Tibial nerve (tissue), 4 donors: ENCODE data around the gene ZNF616. TPM values are rescaled to one million over a fixed set of nuclear protein-coding genes. Genes with fewer than 3 reads are reported as not detected.

Source experiments
- DNase-seq, 2 donors: peaks; one replicate each; pipeline ENCODE4 v3.0.0-alpha.2; 2019; ENCODE audit warnings: low spot score in 2 of 2
- H3K27ac ChIP-seq, 4 donors: fragments of 200-600 bp; sonication (generic) in 3 of 4; one replicate each; pipeline ENCODE4 v1.5.1; 2017 to 2019; ENCODE audit warnings: mild to moderate bottlenecking in 1 of 4
- H3K27me3 ChIP-seq, 2 donors: fragments of 200-600 bp; sonication (generic) in 1 of 2; one replicate each; pipeline versions ENCODE4 v1.5.1 to v1.6.0; 2017 to 2019
- H3K36me3 ChIP-seq, 3 donors: fragments of 200-600 bp; sonication (generic); one replicate each; pipeline ENCODE4 v1.5.1; 2018 to 2019
- H3K4me1 ChIP-seq, 4 donors: fragments of 200-600 bp; sonication (generic) in 3 of 4; one replicate each; pipeline ENCODE4 v1.5.1; 2017 to 2019
- H3K4me3 ChIP-seq, 4 donors: fragments of 200-600 bp; sonication (generic) in 3 of 4; one replicate each; pipeline ENCODE4 v1.5.1; 2017 to 2019; ENCODE audit warnings: mild to moderate bottlenecking in 1 of 4, moderate library complexity in 1 of 4
- H3K9me3 ChIP-seq, 4 donors: fragments of 200-600 bp; sonication (generic) in 3 of 4; one replicate each; pipeline ENCODE4 v1.5.1; 2017 to 2019
- CTCF ChIP-seq, 5 experiments: fragments of 200-600 bp in 3 of 5; fragments of 450-650 bp in 2 of 5; sonication (generic) in 3 of 5; IDR thresholded peaks; one replicate each; pipeline ENCODE4 v1.5.1; 2016 to 2019; ENCODE audit warnings: antibody characterized with exemption in 5 of 5, mild to moderate bottlenecking in 3 of 5, moderate library complexity in 2 of 5
- EP300 ChIP-seq, 2 donors: sonication (generic); formaldehyde crosslinking; IDR thresholded peaks; one replicate each; pipeline ENCODE4 v1.6.1; 2017; ENCODE audit warnings: antibody characterized with exemption in 2 of 2, mild to moderate bottlenecking in 1 of 2
- POLR2A ChIP-seq, 2 donors: fragments of 450-650 bp; IDR thresholded peaks; one replicate each; pipeline ENCODE4 v1.6.1; 2017; ENCODE audit warnings: antibody characterized with exemption in 2 of 2, mild to moderate bottlenecking in 2 of 2, moderate library complexity in 2 of 2
- WGBS, 2 donors: methylation state at CpG; one replicate each; pipeline ENCODE4 v1.1.5; 2018; 5-methylcytosine and 5-hydroxymethylcytosine counted together
- total RNA-seq, 4 donors: library from RNA; depleted of rRNA; stranded (reverse); fragments of >200 nt; gene quantifications; one replicate each; pipeline ENCODE4 v1.1.0, GENCODE V29; 2016

ZNF616 gene
- total RNA-seq, 4 donors from 2014 or later, result 5.4 to 18.0 (median 8.7) TPM

- TF ChIP-seq CTCF (IDR thresholded peaks at IDR 0.05) (no peak), EP300 (IDR thresholded peaks at IDR 0.05) (no peak), POLR2A (IDR thresholded peaks at IDR 0.05) (no peak)
- peaks cover 0 to 23% (median 4%) of the 10 kb centered on the region in 3 donors for H3K36me3 ChIP-seq
- no peaks in the 10 kb centered on the region for H3K27me3 ChIP-seq
- peak overlapping the region in 2 of 4 donors; percentile 87 to 92 for H3K27ac ChIP-seq
- H3K9me3 ChIP-seq, result no peaks in the 10 kb centered on the region
- peaks cover 0 to 22% (median 8%) of the 10 kb centered on the region in 4 donors for H3K4me1 ChIP-seq
- no peak for DNase-seq
- WGBS, 2 donors, result 100% methylated on average over 1 of the region's 1 CpG
- peak overlapping the region in 1 of 4 donors; percentile 83 for H3K4me3 ChIP-seq
These were observed 32.6 kb upstream of the ZNF616 start for GRCh38 chr19:52172347-52172746.

DNA sequence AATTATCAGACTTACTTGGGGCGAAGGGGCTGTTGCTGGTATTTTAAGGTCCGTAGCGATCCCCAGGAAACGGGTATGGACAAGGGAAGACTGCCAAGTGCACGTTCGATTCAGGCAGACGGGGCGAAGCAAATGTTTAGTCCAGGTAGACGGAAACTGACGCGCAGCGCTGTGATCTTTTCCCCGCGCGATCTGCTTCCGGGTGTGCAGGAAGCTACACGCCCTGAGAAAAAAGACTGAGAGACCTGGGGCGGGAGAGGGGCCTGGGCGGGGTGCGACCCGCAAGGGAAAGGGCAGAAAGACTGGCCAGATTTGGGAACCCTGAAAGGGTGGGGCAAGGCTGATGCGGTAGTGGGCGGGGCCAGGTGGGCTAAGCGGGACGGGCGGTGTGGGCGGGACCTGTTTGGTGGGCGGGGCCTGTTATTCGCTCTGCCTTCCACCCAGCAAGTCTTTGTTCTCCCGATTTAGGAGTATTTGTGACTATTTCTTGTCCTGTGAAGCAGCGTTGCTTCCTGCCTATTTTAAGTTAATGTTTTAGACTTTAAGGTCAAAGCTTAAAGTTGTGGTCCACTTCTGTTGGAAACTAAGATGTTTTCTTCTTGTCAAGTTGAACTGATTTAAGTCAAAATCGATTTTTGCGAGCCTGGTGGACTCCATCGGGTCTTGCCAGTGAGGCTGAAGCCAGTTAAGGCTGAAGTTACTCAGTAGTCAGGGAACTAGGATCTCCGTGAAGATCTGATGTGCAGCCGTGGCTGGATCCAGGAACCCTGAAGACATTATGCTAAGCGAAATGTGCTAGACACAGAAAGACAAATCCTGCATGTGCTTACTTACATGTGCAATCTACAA lies 31.8 kb upstream of the ZNF616 start, which contains the start of gene ZNF836:
Gene ZNF836, minus strand, starts transcription at position 301 of the 849 bp plus-strand sequence. CDS start 3,549 bp downstream, outside the sequence.
- Histone ChIP-seq H3K9me3 (no peaks in the 10 kb centered on the region), H3K4me1 (peaks cover 0 to 22% (median 8%) of the 10 kb centered on the region in 4 donors), H3K27ac (peak within 1 kb of the TSS; percentile 80 to 92 (median 85)), H3K4me3 (peak within 1 kb of the TSS; percentile 64 to 83 (median 68)), H3K27me3 (no peaks in the 10 kb centered on the region), H3K36me3 (peaks cover 0 to 31% (median 4%) of the 10 kb centered on the region in 3 donors)
- 7% methylated on average over 37 of the region's 37 CpGs for WGBS, 2 donors
- peak in 1 of 2 donors; percentile 70 for TF ChIP-seq EP300 (IDR thresholded peaks at IDR 0.05)
- TF ChIP-seq CTCF (IDR thresholded peaks at IDR 0.05), result no peak
- TF ChIP-seq POLR2A (IDR thresholded peaks at IDR 0.05), result peak in 1 of 2 donors; percentile 42
- peak; percentile 89 to 90 for DNase-seq

- no peaks in the 10 kb centered on the region for H3K9me3 ChIP-seq
These were observed 31.2 kb upstream of the ZNF616 start for GRCh38 chr19:52170863-52171320.

DNA sequence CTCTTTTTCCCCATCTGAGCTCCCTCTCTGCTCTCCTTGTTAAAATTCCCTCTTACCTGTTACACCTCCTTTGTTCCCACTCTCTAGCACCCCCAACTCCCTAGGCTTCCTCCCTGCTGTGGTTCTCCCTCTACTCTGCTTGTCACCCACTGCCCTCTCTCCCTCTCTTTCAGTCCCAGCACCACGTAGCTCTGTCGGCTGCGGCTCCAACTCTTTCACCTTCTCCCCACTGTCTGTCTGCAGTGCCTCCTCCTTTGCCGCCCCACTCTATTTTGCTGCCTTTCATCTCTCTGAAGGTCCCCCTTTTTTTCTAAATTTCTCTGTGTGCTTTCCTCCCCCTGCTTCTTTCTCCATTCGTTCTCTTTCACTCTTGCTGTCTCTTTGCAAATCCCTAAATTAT lies 30.6 kb upstream of the ZNF616 start:
- peaks cover 0 to 43% (median 4%) of the 10 kb centered on the region in 3 donors for H3K36me3 ChIP-seq
- H3K27me3 ChIP-seq, result no peaks in the 10 kb centered on the region
- no peak for DNase-seq
- WGBS, 2 donors, result 3 to 5% methylated on average over 5 of the region's 5 CpGs
- no peak for TF ChIP-seq EP300 (IDR thresholded peaks at IDR 0.05)
- no peak for TF ChIP-seq CTCF (IDR thresholded peaks at IDR 0.05)
- no peak for TF ChIP-seq POLR2A (IDR thresholded peaks at IDR 0.05)
- peaks cover 0 to 22% (median 8%) of the 10 kb centered on the region in 4 donors for H3K4me1 ChIP-seq
- peak overlapping the region in 3 of 4 donors; percentile 80 to 92 (median 87) for H3K27ac ChIP-seq
- H3K9me3 ChIP-seq, result no peaks in the 10 kb centered on the region
- H3K4me3 ChIP-seq, result peak overlapping the region; percentile 64 to 83 (median 68)

More at GRCh38 chr19:52170863-52171320, 31.2 kb upstream of the ZNF616 start:
- 0 to 1% methylated on average over 21 to 22 of the region's 22 CpGs for WGBS, 2 donors
- no peaks in the 10 kb centered on the region for H3K27me3 ChIP-seq
- TF ChIP-seq EP300 (IDR thresholded peaks at IDR 0.05) (no peak), CTCF (IDR thresholded peaks at IDR 0.05) (no peak), POLR2A (IDR thresholded peaks at IDR 0.05) (no peak)
- H3K27ac ChIP-seq, result peak overlapping the region; percentile 80 to 92 (median 85)
- H3K4me3 ChIP-seq, result peak overlapping the region; percentile 64 to 83 (median 68)
- DNase-seq, result no peak
- H3K4me1 ChIP-seq, result peaks cover 0 to 22% (median 8%) of the 10 kb centered on the region in 4 donors
- peaks cover 0 to 37% (median 4%) of the 10 kb centered on the region in 3 donors for H3K36me3 ChIP-seq
